Measurements from ENCODE around the gene KAZALD1.

DNA sequence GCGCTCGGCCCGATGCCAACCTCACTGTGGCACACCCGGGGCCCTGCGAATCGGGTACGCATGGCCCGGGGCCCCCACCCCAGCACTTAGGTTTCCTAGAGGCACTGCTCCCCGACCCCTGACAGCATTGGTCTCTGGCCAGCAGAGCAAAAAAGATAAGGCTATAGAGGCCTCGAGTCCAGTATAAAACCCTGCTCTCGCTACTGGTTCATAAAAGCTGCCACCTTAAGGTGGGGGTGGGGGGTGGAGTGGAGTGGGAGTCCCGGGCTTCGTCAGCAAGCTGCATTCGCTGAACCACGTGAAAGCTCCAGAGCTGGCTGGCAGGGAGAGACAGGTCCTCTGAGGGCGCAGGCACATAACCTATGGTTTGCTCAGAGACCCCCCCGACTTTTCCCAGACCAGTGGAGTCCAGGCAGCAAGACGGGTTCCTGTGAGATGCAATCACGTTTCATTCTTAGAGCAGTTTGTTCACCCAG, 1.3 kb downstream of the KAZALD1 start:
- TF ChIP-seq, protein P1, sequence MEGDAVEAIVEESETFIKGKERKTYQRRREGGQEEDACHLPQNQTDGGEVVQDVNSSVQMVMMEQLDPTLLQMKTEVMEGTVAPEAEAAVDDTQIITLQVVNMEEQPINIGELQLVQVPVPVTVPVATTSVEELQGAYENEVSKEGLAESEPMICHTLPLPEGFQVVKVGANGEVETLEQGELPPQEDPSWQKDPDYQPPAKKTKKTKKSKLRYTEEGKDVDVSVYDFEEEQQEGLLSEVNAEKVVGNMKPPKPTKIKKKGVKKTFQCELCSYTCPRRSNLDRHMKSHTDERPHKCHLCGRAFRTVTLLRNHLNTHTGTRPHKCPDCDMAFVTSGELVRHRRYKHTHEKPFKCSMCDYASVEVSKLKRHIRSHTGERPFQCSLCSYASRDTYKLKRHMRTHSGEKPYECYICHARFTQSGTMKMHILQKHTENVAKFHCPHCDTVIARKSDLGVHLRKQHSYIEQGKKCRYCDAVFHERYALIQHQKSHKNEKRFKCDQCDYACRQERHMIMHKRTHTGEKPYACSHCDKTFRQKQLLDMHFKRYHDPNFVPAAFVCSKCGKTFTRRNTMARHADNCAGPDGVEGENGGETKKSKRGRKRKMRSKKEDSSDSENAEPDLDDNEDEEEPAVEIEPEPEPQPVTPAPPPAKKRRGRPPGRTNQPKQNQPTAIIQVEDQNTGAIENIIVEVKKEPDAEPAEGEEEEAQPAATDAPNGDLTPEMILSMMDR (IDR thresholded peaks at IDR 0.05), result no peak
- no peak for TF ChIP-seq POLR2A (IDR thresholded peaks at IDR 0.05)
